Kidney (tissue), 14 donors: ENCODE results near the gene PIAS4. TPM values are rescaled to one million over a fixed set of nuclear protein-coding genes. Genes with fewer than 3 reads are reported as not detected.

Experiments used
- DNase-seq, 5 donors: peaks; one replicate each; pipeline ENCODE4 v3.0.0-alpha.2; 2013 to 2020
- FAIRE-seq: peaks from 2 replicates; lab custom pipeline; 2012; peaks lifted over from hg19 to GRCh38; lab: Jason Lieb, UNC
- H3K27ac ChIP-seq, 2 donors: one replicate each; pipeline ENCODE4 v1.7.0; 2013; ENCODE audit warnings: low read depth in 2 of 2, low read length in 2 of 2, inconsistent platforms in 1 of 2
- H3K27me3 ChIP-seq: one replicate; pipeline ENCODE4 v1.7.1; 2013; ENCODE audit warnings: low read length, inconsistent platforms; ENCODE audit not compliant: control insufficient read depth, insufficient read depth
- H3K36me3 ChIP-seq, 3 donors: one replicate each; pipeline versions ENCODE4 v1.7.0 to v1.7.1; 2013; ENCODE audit warnings: low read length in 3 of 3, control low read depth in 1 of 3, inconsistent platforms in 1 of 3; ENCODE audit not compliant: insufficient read depth in 3 of 3, control insufficient read depth in 2 of 3
- H3K4me1 ChIP-seq, 3 donors: one replicate each; pipeline versions ENCODE4 v1.7.0 to v1.7.1; 2013; ENCODE audit warnings: low read length in 3 of 3, inconsistent platforms in 1 of 3, low read depth in 1 of 3; ENCODE audit not compliant: control insufficient read depth in 2 of 3, insufficient read depth in 2 of 3
- H3K4me3 ChIP-seq, 3 donors: one replicate each; pipeline versions ENCODE4 v1.7.0 to v1.8.1; 2013; ENCODE audit warnings: low read length in 3 of 3, control low read depth in 1 of 3, inconsistent platforms in 1 of 3
- H3K9ac ChIP-seq, 3 donors: one replicate each; pipeline versions ENCODE4 v1.7.0 to v1.7.1; 2013; ENCODE audit warnings: low read length in 3 of 3, control low read depth in 1 of 3, inconsistent platforms in 1 of 3
- H3K9me3 ChIP-seq, 3 donors: one replicate each; pipeline versions ENCODE4 v1.7.0 to v1.7.1; 2013; ENCODE audit warnings: low read length in 3 of 3, control low read depth in 1 of 3, inconsistent platforms in 1 of 3; ENCODE audit not compliant: control insufficient read depth in 2 of 3, insufficient read depth in 1 of 3
- intact Hi-C: fragments of 100-400 bp; cut with DNase I; formaldehyde crosslinking; loops from one replicate; pipeline ENCODE4 v1.11.1; 2022
- polyA plus RNA-seq: library from polyadenylated mRNA; stranded (reverse); fragments of 350-450 nt; fragmentation: Illumina TruSeq; extraction: RNeasy Lipid Tissue Mini Kit (QIAGEN cat#74804); gene quantifications from one replicate; pipeline ENCODE4 v1.2.3, GENCODE V29; 2014; ENCODE audit warnings: low read depth, low replicate concordance; ENCODE audit not compliant: insufficient read depth
- total RNA-seq: library from RNA; stranded (reverse); fragmentation: NEBNext Ultra II Directional; extraction: Animal tissue kit (Norgen Biotek cat#: 25700); gene quantifications from one replicate; pipeline ENCODE4 v1.2.1, GENCODE V29; 2021
- TF ChIP-seq, protein P1 (sequence below): IDR thresholded peaks from 3 replicates; pipeline ENCODE4 v1.5.1; 2012; ENCODE audit warnings: mild to moderate bottlenecking, moderate library complexity, borderline replicate concordance; ENCODE audit not compliant: insufficient read depth; ENCODE audit errors: extremely low read depth
- donor health status: control.
- donor health status: control.
- donor health status: control.
- donor health status: control.
- donor health status: control.
- donor health status: DM: yes; HTN: yes; CAD: no.
- donor health status: Normal renal cell carcinoma (clear cell type).

The PIAS4 gene
- total and polyA plus RNA-seq, 2 donors from 2014 or later, result 9.8 to 25.0 TPM

DNA sequence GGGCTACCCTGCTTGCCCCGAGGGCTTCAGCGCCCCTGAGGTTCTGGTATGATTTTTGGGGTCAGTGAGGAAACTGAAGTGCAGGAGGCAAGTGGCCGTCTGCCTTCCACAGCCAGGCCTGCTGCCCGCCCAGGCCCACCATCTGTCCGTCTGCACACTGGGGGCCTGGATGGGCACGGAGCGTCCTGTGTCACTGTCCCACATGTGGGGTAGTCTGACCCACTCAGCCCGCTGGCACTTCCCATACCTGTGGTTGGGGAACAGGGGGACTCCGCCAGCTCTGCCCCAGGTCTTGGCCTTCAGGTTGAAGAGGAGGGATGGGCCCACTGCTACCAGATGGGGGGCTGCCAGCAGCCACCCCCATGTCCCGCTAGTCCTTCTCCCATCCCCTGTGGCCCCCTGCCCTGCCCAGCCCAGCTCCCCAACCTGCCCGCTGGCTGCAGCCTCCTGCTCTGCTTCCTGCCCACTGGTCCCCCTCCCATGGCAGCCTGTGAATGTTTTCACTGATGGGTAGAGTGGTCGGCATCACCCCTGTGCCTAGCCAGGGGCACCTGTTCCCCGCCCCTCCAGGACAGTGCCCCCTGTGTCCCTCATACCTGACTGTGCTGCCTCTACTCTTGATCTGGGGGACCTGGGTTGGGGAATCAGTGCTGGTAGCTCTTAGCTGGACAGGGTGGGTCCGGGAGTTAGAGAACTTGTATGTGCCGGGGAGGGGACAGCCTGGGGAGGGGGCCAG is 9.5 kb downstream of the PIAS4 start:
- Histone ChIP-seq H3K9ac (no peak overlapping the region), H3K27ac (no peak overlapping the region), H3K27me3 (no peaks in the 10 kb centered on the region), H3K36me3 (peaks cover 0 to 16% (median 3%) of the 10 kb centered on the region in 3 donors), H3K4me1 (peaks cover 0 to 34% (median 16%) of the 10 kb centered on the region in 3 donors), H3K4me3 (no peak overlapping the region), H3K9me3 (no peaks in the 10 kb centered on the region)
- DNase-seq, result peak in 1 of 5 donors; percentile 73
- intact Hi-C loops, result no loop called here
- FAIRE-seq, result no peak
- TF ChIP-seq, protein P1, sequence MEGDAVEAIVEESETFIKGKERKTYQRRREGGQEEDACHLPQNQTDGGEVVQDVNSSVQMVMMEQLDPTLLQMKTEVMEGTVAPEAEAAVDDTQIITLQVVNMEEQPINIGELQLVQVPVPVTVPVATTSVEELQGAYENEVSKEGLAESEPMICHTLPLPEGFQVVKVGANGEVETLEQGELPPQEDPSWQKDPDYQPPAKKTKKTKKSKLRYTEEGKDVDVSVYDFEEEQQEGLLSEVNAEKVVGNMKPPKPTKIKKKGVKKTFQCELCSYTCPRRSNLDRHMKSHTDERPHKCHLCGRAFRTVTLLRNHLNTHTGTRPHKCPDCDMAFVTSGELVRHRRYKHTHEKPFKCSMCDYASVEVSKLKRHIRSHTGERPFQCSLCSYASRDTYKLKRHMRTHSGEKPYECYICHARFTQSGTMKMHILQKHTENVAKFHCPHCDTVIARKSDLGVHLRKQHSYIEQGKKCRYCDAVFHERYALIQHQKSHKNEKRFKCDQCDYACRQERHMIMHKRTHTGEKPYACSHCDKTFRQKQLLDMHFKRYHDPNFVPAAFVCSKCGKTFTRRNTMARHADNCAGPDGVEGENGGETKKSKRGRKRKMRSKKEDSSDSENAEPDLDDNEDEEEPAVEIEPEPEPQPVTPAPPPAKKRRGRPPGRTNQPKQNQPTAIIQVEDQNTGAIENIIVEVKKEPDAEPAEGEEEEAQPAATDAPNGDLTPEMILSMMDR, result no peak

DNA sequence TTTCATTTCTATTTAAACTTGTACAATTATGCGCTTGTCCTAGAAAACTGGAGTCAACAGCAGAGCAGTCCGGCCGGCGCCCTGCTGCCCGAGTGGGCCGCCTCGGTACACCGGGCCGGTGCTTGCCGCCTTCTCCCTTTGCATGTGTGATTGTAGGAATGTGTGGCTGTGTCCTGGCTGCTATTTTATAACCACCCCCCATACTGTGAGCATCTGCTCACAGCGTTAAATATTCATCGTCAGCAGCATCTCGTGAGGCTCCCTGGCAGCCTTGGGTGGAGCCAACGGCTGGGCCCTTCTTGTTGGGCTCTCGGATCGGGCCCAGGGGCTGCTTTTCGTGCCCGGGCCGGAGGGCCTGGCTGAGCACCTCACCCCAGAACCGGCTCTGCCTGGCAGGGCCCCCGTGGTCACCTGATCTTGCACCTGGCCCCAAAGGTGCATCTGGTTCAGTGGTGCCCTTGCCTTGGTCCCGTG is 10.6 kb downstream of the PIAS4 start:
- H3K4me3 ChIP-seq, result no peak overlapping the region
- FAIRE-seq (no peak), DNase-seq (no peak)
- H3K4me1 ChIP-seq, result peaks cover 0 to 30% (median 16%) of the 10 kb centered on the region in 3 donors
- no peaks in the 10 kb centered on the region for H3K27me3 ChIP-seq
- H3K9me3 ChIP-seq, result no peaks in the 10 kb centered on the region
- no peak overlapping the region for H3K27ac ChIP-seq
- TF ChIP-seq, protein P1, result no peak
- H3K36me3 ChIP-seq, result peaks cover 0 to 15% (median 3%) of the 10 kb centered on the region in 3 donors
- intact Hi-C loops, result no loop called here
- no peak overlapping the region for H3K9ac ChIP-seq

DNA sequence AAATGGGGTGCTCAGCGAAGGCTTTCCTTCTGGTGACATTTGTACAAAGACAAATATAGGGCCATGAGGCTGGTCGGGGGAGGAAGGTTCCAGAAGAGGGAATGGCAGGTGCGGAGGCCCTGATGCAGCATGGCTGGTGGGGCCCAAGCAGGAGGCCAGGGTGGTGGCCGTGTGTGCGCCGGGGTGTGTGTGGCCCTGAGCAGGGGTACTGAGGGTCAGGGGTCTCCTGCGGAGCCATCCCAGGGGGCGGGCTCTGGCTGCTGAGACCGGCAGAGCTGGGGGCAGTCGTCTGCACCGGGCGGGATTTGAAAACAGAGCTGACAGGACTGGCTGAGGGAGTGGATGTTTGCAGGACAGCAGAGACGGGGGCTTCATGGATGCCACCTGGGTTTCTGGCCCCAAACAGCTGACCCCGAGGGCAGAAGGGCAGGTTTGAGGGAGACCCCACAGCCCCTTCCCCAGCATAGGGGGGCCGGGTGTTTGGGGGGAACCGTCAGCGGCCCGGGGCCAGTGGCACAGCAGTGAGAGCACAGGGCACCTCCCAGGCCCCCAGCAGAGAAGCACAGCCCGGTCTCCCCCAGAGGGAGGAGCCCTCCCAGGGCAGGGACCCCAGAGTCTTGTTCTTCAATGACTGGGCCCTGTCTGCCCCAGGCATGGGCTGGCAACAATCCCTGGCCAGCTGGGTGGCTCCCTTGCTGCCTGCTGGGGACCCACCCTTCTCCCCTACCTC is 11.4 kb downstream of the PIAS4 start:
- Histone ChIP-seq H3K4me3 (no peak overlapping the region), H3K9ac (no peak overlapping the region), H3K27me3 (no peaks in the 10 kb centered on the region), H3K9me3 (no peaks in the 10 kb centered on the region), H3K27ac (no peak overlapping the region), H3K4me1 (peaks cover 0 to 30% (median 16%) of the 10 kb centered on the region in 3 donors), H3K36me3 (peaks cover 0 to 10% (median 0%) of the 10 kb centered on the region in 3 donors)
- DNase-seq (peak in 1 of 5 donors; percentile 58), FAIRE-seq (no peak)
- intact Hi-C loops, result no loop called here
- TF ChIP-seq, protein P1, result no peak
